Peyer's patch (tissue), 4 donors: ENCODE data around the gene SRSF1. TPM values are rescaled to one million over a fixed set of nuclear protein-coding genes. Genes with fewer than 3 reads are reported as not detected.
A peak's percentile ranks its signal among the peaks of the same experiment; 100 is the strongest.

Experiments used
- DNase-seq, 3 donors: peaks; one replicate each; pipeline ENCODE4 v3.0.0-alpha.2; 2017 to 2019
- H3K27ac ChIP-seq, 4 donors: fragments of 200-600 bp; sonication (generic); one replicate each; pipeline ENCODE4 v1.5.1; 2016 to 2019
- H3K27me3 ChIP-seq, 2 donors: fragments of 200-600 bp; sonication (generic); one replicate each; pipeline ENCODE4 v1.5.1; 2019
- H3K36me3 ChIP-seq, 3 donors: fragments of 200-600 bp; sonication (generic); one replicate each; pipeline ENCODE4 v1.5.1; 2016 to 2019
- H3K4me1 ChIP-seq, 4 donors: fragments of 200-600 bp; sonication (generic); one replicate each; pipeline ENCODE4 v1.5.1; 2016 to 2019
- H3K4me3 ChIP-seq, 4 donors: fragments of 200-600 bp; sonication (generic); 1 replicate in 3 of 4; 2 replicates in 1 of 4; pipeline ENCODE4 v1.5.1; 2016 to 2019; ENCODE audit warnings: mild to moderate bottlenecking in 1 of 4
- H3K9me3 ChIP-seq, 4 donors: fragments of 200-600 bp; sonication (generic); one replicate each; pipeline ENCODE4 v1.5.1; 2016 to 2019; ENCODE audit warnings: mild to moderate bottlenecking in 1 of 4
- POLR2A ChIP-seq, 2 donors: fragments of 450-650 bp; IDR thresholded peaks; one replicate each; pipeline ENCODE4 v1.5.1; 2017; ENCODE audit warnings: antibody characterized with exemption in 2 of 2, mild to moderate bottlenecking in 2 of 2, moderate library complexity in 2 of 2
- total RNA-seq, 4 donors: library from RNA; depleted of rRNA; stranded (reverse); fragments of >200 nt; gene quantifications; one replicate each; pipeline ENCODE4 v1.1.0, GENCODE V29; 2016
- TF ChIP-seq, protein P1 (sequence below), 6 experiments: fragments of 450-650 bp in 4 of 6; fragments of 200-600 bp in 2 of 6; sonication (generic) in 1 of 6; IDR thresholded peaks; one replicate each; pipeline ENCODE4 v1.5.1; 2017 to 2019; ENCODE audit warnings: antibody characterized with exemption in 6 of 6, mild to moderate bottlenecking in 3 of 6, moderate library complexity in 1 of 6

Gene SRSF1
- total RNA-seq, 4 donors from 2014 or later = 121 to 336 (median 155) TPM

DNA sequence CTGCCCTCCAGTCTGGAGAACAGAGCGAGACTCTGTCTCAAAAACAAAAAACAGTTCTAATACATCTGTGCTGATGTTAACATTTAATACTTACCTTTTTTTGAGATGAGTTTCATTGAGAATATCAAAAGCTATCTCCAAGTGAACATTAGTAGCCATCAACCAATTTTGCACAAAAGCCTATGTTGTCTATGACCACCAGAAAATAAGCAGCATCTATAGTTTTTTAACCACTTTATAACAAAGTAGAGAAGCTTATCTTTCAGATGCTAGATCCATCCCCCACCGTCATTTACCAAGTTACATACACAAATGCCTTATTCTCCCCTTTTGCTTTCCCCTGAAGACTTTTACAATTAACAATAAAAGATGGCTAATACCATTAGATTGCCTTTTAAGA lies 4.1 kb downstream of the SRSF1 start:
- H3K9me3 ChIP-seq = no peaks in the 10 kb centered on the region
- H3K36me3 ChIP-seq = peaks cover 0 to 51% (median 0%) of the 10 kb centered on the region in 3 donors
- no peak overlapping the region for H3K27ac ChIP-seq
- H3K27me3 ChIP-seq = no peaks in the 10 kb centered on the region
- no peak for DNase-seq
- H3K4me3 ChIP-seq = no peak overlapping the region
- H3K4me1 ChIP-seq = peaks cover 0 to 41% (median 4%) of the 10 kb centered on the region in 4 donors
- TF ChIP-seq, protein P1, sequence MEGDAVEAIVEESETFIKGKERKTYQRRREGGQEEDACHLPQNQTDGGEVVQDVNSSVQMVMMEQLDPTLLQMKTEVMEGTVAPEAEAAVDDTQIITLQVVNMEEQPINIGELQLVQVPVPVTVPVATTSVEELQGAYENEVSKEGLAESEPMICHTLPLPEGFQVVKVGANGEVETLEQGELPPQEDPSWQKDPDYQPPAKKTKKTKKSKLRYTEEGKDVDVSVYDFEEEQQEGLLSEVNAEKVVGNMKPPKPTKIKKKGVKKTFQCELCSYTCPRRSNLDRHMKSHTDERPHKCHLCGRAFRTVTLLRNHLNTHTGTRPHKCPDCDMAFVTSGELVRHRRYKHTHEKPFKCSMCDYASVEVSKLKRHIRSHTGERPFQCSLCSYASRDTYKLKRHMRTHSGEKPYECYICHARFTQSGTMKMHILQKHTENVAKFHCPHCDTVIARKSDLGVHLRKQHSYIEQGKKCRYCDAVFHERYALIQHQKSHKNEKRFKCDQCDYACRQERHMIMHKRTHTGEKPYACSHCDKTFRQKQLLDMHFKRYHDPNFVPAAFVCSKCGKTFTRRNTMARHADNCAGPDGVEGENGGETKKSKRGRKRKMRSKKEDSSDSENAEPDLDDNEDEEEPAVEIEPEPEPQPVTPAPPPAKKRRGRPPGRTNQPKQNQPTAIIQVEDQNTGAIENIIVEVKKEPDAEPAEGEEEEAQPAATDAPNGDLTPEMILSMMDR (IDR thresholded peaks at IDR 0.05) = no peak
- TF ChIP-seq POLR2A (IDR thresholded peaks at IDR 0.05) = no peak

DNA sequence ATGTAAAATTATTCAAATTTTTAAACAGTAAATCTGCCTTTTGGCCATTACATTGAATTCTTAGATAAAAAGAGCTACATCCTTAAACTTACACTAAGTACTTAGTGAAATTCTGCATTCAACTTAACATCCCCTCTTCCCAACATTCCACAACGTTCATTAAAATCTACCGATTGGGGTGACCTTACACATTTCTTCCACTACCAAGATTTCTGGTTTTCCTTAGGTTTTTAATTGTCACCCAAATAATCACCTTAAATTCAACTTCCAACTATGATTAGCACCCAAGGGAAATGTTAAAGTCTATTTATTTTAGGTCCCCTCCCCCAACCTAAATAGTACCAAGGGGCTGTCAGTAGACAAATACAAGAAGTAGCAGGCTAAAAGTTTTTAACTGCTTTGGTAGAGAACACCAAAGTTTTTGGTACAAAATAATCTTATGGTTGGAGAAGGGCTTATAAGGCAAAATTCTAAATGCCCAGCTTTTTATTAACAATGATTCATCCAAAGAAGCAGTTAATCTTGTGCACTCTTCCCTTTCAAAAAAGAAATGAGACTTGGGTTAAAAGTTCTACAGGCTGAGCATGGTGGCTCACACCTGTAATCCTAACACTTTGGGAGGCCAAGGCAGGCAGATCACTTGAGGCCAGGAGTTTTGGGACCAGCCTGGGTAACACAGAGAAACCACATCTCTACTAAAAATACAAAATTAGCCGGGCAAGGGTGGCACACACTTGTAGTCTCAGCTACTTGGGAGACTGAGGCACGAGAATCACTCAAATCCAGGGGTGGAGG lies 4.7 kb downstream of the SRSF1 start:
- DNase-seq = no peak
- no peaks in the 10 kb centered on the region for H3K27me3 ChIP-seq
- no peak overlapping the region for H3K27ac ChIP-seq
- H3K9me3 ChIP-seq = no peaks in the 10 kb centered on the region
- peaks cover 0 to 57% (median 0%) of the 10 kb centered on the region in 3 donors for H3K36me3 ChIP-seq
- peaks cover 0 to 38% (median 4%) of the 10 kb centered on the region in 4 donors for H3K4me1 ChIP-seq
- no peak overlapping the region for H3K4me3 ChIP-seq
- no peak for TF ChIP-seq POLR2A (IDR thresholded peaks at IDR 0.05)
- TF ChIP-seq, protein P1 (IDR thresholded peaks at IDR 0.05) = no peak

DNA sequence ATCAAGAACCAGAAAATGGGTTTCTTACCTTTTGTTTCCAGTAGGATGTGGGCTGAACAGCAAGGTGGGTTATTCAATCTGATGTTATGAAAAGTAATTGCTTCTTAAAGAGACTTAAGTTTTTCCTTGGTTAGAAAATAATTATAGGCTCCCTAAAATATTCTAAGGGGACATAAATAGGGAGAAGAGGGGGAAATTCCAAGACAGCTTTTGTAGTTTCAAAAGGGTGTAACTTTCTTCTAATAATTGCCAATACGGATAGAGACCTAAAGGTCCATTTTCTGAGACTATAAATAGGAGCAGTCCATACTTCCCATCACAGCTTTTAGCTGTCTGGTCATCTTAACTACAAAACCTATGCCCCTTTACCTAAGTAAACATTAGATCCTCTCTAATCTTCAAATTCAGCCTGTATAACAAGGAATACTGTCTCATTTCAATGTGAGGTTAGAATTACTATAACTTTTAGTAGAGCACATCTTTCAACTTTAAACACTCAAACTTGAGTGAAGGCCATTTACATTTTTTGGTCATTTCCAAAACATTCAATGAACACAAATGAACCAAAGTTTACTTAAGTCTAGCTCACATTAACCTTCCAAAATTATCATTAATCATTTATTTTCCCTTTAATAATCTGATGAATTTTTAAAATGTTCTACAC lies 5.5 kb downstream of the SRSF1 start:
- TF ChIP-seq, protein P1 (IDR thresholded peaks at IDR 0.05) = no peak
- TF ChIP-seq POLR2A (IDR thresholded peaks at IDR 0.05) = no peak
- no peak overlapping the region for H3K27ac ChIP-seq
- peaks cover 0 to 38% (median 4%) of the 10 kb centered on the region in 4 donors for H3K4me1 ChIP-seq
- H3K4me3 ChIP-seq = no peak overlapping the region
- H3K36me3 ChIP-seq = peaks cover 0 to 57% (median 0%) of the 10 kb centered on the region in 3 donors
- no peaks in the 10 kb centered on the region for H3K9me3 ChIP-seq
- DNase-seq = no peak
- H3K27me3 ChIP-seq = no peaks in the 10 kb centered on the region

DNA sequence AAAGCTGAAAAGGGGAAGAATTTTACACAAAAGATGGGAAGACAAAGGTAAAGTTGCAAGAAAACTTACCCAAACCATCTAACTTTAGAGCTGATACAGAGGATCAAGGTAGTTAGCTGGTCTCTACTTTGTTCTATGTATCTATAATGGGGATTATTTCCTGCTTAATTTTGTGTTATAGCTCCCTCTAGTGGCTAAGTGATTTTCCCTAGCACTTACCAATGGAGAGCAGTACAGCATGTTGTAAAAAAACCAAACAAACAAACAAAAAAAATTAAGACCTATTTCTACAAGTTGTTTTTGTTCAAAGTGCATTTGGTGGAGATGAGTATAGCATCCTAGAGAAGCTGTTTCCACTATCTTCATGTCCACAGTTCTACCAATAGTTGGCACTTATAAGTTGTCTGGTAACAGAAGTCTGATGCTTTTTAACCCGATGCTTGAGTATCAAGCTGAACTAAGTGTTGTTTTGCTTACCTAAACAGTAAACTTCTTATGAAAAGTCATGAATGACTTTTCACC lies 7.5 kb downstream of the SRSF1 start:
- TF ChIP-seq POLR2A (IDR thresholded peaks at IDR 0.05) = no peak
- TF ChIP-seq, protein P1 (IDR thresholded peaks at IDR 0.05) = peak; percentile 68 to 92 (median 86)
- Histone ChIP-seq H3K9me3 (no peaks in the 10 kb centered on the region), H3K27me3 (no peaks in the 10 kb centered on the region), H3K36me3 (peaks cover 0 to 46% (median 0%) of the 10 kb centered on the region in 3 donors), H3K4me1 (peaks cover 0 to 21% (median 0%) of the 10 kb centered on the region in 4 donors), H3K27ac (no peak overlapping the region), H3K4me3 (no peak overlapping the region)
- no peak for DNase-seq

DNA sequence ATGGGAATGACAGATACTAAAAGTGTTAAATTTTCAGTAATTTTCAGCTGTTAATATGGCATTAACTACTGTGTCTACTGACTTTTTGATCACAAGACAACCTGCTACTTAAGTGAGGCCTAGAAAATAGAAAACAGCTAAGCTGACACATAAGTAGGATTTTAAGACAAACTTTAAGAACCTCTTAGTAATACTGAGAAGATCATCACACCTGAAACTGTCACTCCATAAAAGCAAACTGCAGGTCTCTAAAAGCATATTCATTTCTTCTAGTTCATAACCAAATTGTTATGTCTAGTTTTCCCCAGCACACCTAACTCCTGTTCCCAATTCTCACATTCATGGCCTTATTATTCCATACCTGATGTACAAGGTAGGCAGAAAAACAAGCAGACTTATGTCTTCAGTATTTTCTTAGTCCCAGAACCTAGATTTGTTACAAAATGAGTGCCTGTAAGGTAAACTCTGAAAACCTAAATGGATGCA lies 8.0 kb downstream of the SRSF1 start:
- Histone ChIP-seq H3K27ac (no peak overlapping the region), H3K36me3 (peaks cover 0 to 41% (median 0%) of the 10 kb centered on the region in 3 donors), H3K4me3 (no peak overlapping the region), H3K4me1 (peaks cover 0 to 16% (median 2%) of the 10 kb centered on the region in 4 donors), H3K9me3 (no peaks in the 10 kb centered on the region), H3K27me3 (no peaks in the 10 kb centered on the region)
- TF ChIP-seq, protein P1 (IDR thresholded peaks at IDR 0.05) = no peak
- TF ChIP-seq POLR2A (IDR thresholded peaks at IDR 0.05) = no peak
- no peak for DNase-seq
